HG02938 (cell line): ENCODE data around the gene HLA-DRB1.
"Not testable (repeated sequence)": the region's sequence is repeated elsewhere in the genome, so short reads cannot be mapped to it uniquely, and the experiment has no call there.

ENCODE experiments used
- ATAC-seq: cut with Tn5 transposase; IDR thresholded peaks from one replicate; pipeline ENCODE4 v1.9.1; 2021; ENCODE audit warnings: mild to moderate bottlenecking, moderate library complexity; ENCODE audit not compliant: unreplicated experiment

Gene HLA-DRB1

GRCh38 chr6:32589596-32590449 lies at the start of gene HLA-DRB1:
Gene HLA-DRB1, minus strand, starts transcription at chr6:32589848. Its CDS starts 106 bp downstream, at chr6:32589742.
- ATAC-seq, result peak; percentile 90

DNA sequence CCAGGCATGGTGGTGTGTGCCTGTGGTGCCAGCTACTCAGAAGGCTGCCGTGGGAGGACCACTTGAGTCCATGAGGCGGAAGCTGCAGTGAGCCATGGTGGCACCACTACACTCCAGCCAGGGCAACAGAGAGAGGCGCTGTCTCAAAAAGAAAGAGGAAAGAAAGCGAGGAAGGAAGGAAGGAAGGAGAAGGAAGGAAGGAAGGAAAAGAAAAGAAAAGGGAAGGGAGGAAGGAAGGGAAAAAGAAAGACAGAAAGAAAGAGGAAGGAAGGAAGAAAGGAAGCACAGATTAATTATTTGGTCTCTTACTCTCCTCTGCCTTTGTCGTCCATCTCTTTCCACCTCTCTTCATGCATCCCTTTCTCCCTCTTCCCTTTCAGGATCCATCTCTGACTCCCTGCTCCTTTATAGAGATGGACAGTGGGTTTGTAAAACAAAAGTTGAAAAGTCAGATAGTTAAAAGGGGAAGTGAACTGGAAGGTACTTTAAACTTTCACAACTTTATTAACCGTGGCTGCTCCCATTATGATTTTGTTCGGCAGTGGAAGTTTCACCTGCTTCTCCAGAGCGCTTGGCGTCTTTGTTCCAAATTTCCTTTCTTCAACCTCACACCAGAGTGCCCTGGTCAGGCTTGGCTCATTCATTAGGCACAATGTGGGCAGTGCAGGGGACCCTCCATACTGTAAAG lies 49.0 kb upstream of the HLA-DRB1 start:
- ATAC-seq, result no peak

GRCh38 chr6:32637883-32638282 lies 48.2 kb upstream of the HLA-DRB1 start:
- no peak for ATAC-seq

DNA sequence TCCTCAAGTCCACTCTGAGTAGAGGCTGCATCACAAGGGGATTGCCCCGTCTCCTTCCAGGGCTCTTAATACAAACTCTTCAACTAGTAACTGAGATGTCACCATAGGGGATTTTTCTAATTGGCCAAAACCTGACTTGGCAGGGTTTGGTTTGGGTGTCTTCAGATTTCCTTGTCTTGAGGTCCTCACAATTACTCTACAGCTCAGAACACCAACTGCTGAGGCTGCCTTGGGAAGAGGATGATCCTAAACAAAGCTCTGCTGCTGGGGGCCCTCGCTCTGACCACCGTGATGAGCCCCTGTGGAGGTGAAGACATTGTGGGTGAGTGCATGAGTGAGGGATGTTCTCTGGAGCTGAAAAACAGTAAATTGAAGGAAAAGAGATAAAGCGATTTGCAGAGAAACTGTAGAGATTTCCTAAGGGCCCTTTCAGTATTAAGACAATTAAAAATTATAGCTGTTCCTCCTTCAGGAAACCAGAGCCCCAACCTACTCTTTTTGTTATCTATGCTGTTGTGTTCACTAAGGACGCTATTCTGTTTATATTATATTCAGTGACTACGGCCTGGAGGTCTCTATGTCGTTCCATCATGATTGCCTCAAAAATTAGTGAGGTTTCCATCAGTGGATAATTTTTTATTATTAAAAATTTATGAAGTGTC lies 47.7 kb upstream of the HLA-DRB1 start, which contains the start of gene HLA-DQA1:
Gene HLA-DQA1 (plus strand): TSS at position 188 of the 662 bp plus-strand sequence. CDS start 53 bp downstream, at position 241.
- ATAC-seq, result peak; percentile 53

GRCh38 chr6:32635526-32636123 lies 46.0 kb upstream of the HLA-DRB1 start:
- no peak for ATAC-seq

DNA sequence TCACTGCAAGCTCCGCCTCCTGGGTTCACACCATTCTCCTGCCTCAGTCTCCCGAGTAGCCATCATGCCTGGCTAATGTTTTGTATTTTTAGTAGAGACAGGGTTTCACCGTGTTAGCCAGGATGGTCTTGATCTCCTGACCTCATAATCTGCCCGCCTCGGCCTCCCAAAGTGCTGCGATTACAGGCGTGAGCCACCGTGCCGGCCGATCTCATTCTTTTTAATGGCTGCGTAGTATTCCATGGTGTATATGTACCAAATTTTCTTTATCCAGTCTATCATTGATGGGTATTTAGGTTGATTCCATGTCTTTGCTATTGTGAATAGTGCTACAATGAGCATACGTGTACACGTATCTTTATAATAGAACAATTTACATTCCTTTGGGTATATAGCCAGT lies 40.1 kb upstream of the HLA-DRB1 start:
- not testable (repeated sequence) for ATAC-seq

- ATAC-seq, result no peak
Measured at GRCh38 chr6:32627831-32628230, 38.2 kb upstream of the HLA-DRB1 start.

DNA sequence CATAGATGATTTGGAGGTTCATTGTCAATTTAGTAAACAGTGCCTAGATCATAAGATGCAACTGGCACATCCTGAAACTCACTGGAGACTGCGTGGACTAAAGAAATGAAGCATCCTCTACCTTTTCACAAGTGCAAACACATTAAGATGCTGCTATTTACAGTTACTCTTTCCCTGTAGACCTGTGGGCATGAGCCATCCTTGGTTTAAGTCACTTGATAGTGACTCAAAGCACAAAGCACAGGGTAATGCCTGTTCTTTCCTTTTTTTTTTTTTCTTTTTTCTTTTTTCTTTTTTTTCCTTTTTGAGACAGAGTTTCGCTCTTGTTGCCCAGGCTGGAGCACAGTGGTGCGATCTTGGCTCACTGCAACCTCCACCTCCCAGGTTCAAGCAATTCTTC lies 37.6 kb upstream of the HLA-DRB1 start:
- ATAC-seq, result no peak

GRCh38 chr6:32625137-32625536 lies 35.5 kb upstream of the HLA-DRB1 start:
- ATAC-seq, result no peak

- ATAC-seq, result no peak
Measured at GRCh38 chr6:32624565-32624964, 34.9 kb upstream of the HLA-DRB1 start.

DNA sequence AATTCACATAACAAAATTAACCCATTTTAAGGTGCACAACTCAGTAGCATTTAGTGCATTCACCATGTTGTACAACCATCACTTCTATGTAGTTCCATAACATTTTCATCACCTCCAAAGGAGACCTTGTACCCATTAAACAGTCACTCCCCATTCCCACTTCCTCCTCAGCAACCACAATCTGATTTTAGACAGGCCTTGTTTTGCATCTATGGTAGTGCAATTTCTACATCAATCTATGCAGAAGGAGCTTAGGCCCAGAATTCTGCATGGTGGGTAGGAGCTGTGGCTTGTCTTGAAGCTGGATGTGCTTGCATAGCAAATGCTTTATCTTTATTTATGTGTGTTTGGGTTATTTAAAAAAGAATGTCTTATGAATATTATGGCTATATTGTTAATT lies 34.0 kb upstream of the HLA-DRB1 start:
- ATAC-seq, result no peak

DNA sequence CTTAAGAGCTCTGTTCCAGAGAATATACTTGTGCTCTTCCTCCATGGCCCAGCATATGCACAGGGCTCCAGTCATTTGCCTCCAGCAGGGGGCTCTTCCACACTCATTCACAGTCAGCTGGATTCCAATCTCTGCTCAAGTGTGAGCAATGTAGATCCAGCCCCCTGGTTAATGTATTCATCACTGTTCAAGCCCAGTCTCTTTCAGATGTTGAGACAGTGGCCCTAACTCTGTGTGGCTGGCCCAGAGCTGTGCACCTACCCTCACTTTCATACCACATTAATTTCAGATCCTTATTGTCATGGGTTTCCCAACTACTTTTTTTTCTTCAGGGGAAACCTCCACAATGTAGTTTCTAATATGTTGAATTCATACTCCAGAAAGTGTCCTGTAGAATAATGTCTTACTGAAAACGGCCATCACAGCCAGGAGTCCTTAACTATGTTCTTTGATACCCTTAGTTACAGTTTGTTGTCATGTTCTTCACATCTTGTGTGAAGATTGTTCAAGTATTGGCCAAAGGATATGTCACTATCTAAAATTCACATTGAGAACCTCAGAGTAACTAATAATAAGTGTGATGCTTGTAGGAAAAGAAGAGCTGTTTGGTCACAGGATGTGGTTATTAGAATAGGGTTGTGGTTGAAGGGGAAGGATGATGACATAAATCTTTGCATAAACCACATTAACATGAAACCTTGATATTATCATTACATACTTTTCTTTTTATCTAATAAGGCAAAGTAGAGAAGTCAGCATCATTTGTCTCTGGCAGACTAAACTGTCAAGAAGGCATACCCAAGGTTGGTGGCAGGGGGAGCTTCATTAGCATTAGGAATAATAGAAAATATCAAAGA lies 33.1 kb upstream of the HLA-DRB1 start:
- peak; percentile 66 for ATAC-seq

GRCh38 chr6:32621372-32621771 lies 31.7 kb upstream of the HLA-DRB1 start:
- no peak for ATAC-seq

DNA sequence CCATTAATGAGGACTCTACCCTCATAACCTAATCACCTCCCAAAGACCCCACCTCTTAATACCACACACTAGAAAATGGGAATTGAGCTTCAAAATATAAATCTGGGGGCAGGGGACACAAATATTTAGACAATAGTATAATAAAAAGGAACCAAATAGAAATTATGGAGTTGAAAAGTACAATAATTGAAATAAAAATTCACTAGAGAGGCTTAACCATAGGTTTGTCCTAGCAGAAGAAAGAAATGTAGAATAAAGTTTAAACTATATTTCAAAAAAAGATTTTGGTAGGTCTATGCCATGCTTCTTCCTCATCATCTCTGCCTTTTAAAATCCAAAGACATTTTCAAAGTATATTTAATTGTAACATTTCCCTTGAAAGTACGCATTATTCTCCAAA lies 28.1 kb upstream of the HLA-DRB1 start:
- ATAC-seq, result no peak

- ATAC-seq, result no peak
Measured at GRCh38 chr6:32615885-32616532, 26.4 kb upstream of the HLA-DRB1 start.

- ATAC-seq, result no peak
Measured at GRCh38 chr6:32614366-32615081, 24.9 kb upstream of the HLA-DRB1 start.

- ATAC-seq, result no peak
Measured at GRCh38 chr6:32613475-32613874, 23.8 kb upstream of the HLA-DRB1 start.

- ATAC-seq, result no peak
Measured at GRCh38 chr6:32610682-32611296, 21.1 kb upstream of the HLA-DRB1 start.
